ENCODE results near the gene ZFAND2B. TPM values are rescaled to one million over a fixed set of nuclear protein-coding genes. Genes with fewer than 3 reads are reported as not detected.
A peak's percentile ranks its signal among the peaks of the same experiment; 100 is the strongest.

ZFAND2B gene, protein sequence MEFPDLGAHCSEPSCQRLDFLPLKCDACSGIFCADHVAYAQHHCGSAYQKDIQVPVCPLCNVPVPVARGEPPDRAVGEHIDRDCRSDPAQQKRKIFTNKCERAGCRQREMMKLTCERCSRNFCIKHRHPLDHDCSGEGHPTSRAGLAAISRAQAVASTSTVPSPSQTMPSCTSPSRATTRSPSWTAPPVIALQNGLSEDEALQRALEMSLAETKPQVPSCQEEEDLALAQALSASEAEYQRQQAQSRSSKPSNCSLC
- 10 to 100 TPM; 63.0 to 76.4 (median 63.3) TPM for total RNA-seq

DNA sequence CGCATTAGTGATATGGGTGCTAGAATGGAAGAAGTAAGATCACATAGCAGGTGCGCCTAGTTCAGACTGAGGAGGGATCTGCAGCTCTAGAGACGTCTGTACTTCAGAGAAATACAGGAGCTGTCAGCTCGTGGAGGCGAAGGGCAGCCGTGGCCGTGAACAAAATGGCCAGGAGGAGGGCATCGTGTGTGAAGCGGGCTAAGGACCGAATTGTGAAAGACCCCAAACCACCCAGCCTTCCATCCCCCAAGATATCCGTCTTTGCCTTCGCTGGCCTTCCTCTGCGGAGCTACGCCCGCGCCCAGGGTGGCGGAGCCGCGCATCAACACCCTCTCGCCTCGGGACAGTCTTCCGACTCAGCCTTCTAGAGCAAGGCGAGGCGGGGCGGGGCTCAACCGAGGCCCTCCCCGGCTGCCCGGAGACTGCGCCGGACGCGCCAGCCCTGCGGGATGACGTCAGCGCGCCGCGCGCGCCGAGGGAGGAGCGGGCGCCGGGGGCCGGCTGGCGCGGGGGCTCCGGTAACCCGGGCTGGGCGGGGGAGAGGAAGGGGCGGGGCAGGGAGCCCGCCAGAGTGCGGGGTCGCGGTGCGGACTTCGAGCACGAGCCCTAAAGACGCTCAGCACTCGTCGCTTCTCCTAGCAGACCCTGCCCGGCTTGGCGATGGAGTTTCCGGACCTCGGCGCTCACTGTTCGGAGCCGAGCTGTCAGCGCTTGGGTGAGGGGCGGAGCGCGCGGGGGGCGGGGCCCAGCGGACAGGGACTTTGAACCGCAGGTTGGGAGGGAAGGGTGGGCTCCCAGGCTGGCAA lies at the start of gene ZFAND2B:
TSS of gene ZFAND2B (plus strand) at position 455 of the 806 bp plus-strand sequence. CDS start at position 661, 206 bp downstream.
- TF ChIP-seq POLR2A (IDR thresholded peaks at IDR 0.05) (peak in 1 of 2 donors; percentile 70), CTCF (IDR thresholded peaks at IDR 0.05) (no peak)

GRCh38 chr2:219157396-219157795 lies 49.2 kb upstream of the ZFAND2B start:
- no peak overlapping the region for H3K4me3 ChIP-seq (ENCODE audit: low read depth, poor library complexity, severe bottlenecking)
- no peak for TF ChIP-seq CTCF (IDR thresholded peaks at IDR 0.05)
- no peak for TF ChIP-seq POLR2A (IDR thresholded peaks at IDR 0.05)
- peak in 1 of 2 donors; percentile 65 for DNase-seq (ENCODE audit: low spot score in 2 of 2)
- intact Hi-C loops (cut with DNase I; ENCODE audit: low total_unique reads) = loop anchor here (5.0 kb wide), 1 partner anchor 130 kb away; no protein-coding TSS in a partner anchor
- WGBS, 2 donors = 90 to 93% methylated on average over 8 of the region's 8 CpGs

More for the DNA sequence above, at the start of gene ZFAND2B:
- peak within 1 kb of the TSS; percentile 50 for H3K4me3 ChIP-seq (ENCODE audit: low read depth, poor library complexity, severe bottlenecking)
- peak; percentile 93 to 99 for DNase-seq (ENCODE audit: low spot score in 2 of 2)
- intact Hi-C loops (cut with DNase I; ENCODE audit: low total_unique reads) = no loop called here
- WGBS, 2 donors = 1 to 2% methylated on average over 41 to 58 of the region's 76 CpGs

DNA sequence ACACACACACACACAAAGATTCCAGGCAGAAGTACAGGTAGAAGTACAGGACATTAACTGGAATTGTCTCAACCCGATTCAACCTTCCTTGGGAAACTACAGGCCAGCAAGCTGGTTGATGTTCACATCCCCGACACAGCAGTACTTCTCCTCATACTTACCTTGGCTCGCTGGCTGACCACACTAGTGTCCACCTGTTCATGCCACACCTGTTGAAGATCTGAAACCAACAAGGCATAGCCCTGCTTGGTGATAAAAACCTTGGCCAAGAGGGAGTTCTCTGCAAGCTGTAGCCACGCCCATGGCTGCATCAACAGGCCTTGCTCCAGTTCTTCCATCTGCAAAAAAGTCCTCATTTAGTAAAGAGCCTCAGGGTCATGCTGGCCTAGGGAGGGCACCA lies 48.6 kb upstream of the ZFAND2B start:
- no peak overlapping the region for H3K4me3 ChIP-seq (ENCODE audit: low read depth, poor library complexity, severe bottlenecking)
- WGBS, 2 donors = 89 to 94% methylated on average over 4 of the region's 4 CpGs
- no peak for TF ChIP-seq POLR2A (IDR thresholded peaks at IDR 0.05)
- TF ChIP-seq CTCF (IDR thresholded peaks at IDR 0.05) = no peak
- intact Hi-C loops (cut with DNase I; ENCODE audit: low total_unique reads) = loop anchor here (5.0 kb wide), 1 partner anchor 131 kb away; no protein-coding TSS in a partner anchor
- peak in 1 of 2 donors; percentile 14 for DNase-seq (ENCODE audit: low spot score in 2 of 2)

- TF ChIP-seq POLR2A (IDR thresholded peaks at IDR 0.05) (no peak), CTCF (IDR thresholded peaks at IDR 0.05) (no peak)
- no peak for DNase-seq (ENCODE audit: low spot score in 2 of 2)
- 78 to 81% methylated on average over 3 of the region's 3 CpGs for WGBS, 2 donors
- no peak overlapping the region for H3K4me3 ChIP-seq (ENCODE audit: low read depth, poor library complexity, severe bottlenecking)
- intact Hi-C loops (cut with DNase I; ENCODE audit: low total_unique reads) = loop anchor here (5.0 kb wide), 1 partner anchor 131 kb away; no protein-coding TSS in a partner anchor
These were observed 48.0 kb upstream of the ZFAND2B start for GRCh38 chr2:219158586-219158985.

- intact Hi-C loops (cut with DNase I; ENCODE audit: low total_unique reads) = loop anchor here (5.0 kb wide), 2 partner anchors 132 to 138 kb away; no protein-coding TSS in a partner anchor
- 8 to 9% methylated on average over 18 of the region's 18 CpGs for WGBS, 2 donors
- TF ChIP-seq POLR2A (IDR thresholded peaks at IDR 0.05) = no peak
- no peak for TF ChIP-seq CTCF (IDR thresholded peaks at IDR 0.05)
- no peak overlapping the region for H3K4me3 ChIP-seq (ENCODE audit: low read depth, poor library complexity, severe bottlenecking)
- no peak for DNase-seq (ENCODE audit: low spot score in 2 of 2)
These were observed 46.8 kb upstream of the ZFAND2B start for GRCh38 chr2:219159771-219160185.

Measured in lower leg skin (tissue), 4 donors.